ENCODE results near the gene ACVR1.
A peak's percentile ranks its signal among the peaks of the same experiment; 100 is the strongest.

Gene ACVR1

DNA sequence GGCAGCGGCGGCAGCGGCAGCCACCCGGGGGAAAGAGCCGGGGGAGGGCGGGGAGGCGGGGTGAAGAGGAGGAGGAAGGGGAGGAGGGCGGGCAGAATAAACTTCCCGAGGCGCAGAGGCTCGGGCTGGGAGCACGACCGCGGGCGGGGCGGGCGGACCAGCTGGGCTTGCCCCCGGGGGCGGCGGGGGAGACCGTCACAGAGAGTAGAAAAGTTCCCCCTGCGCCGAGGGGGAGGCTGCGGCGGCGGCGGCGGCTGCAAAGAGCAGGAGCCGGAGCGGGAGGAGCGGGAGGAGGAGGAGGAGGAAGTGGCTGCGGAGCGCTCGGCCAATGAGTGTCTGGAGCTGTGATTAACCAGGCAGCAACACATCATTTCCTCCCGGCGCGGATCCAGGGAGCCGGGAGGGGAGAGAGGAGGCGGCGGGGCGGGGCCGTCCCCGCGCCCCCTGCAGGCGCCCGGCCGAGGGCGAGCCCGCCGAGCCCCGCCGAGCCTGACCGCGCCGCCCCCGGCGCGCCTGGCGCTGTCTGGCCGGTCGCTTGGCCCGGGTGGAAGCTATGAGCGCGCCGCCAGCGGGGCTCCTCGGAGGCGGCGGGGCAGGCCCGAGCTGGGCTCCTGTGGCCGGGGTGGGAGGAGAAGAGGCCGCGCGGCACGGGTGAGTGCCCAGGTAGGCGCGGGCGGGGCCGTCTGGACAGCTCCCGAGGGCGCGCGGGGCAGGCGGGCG is at the start of gene ACVR1:
Gene ACVR1, minus strand, starts transcription at position 265 of the 720 bp plus-strand sequence. CDS start 76,837 bp downstream, outside the sequence.
- peak; percentile 97 for DNase-seq
- H3K36me3 ChIP-seq (replicated peaks) = no peaks in the 10 kb centered on the region
- peak within 1 kb of the TSS; percentile 69 for H3K27ac ChIP-seq
- in situ Hi-C loops (cut with HindIII; ENCODE audit: low pct_ligation_motif_present, low sequenced_read_pairs) = no loop called here
- peak within 1 kb of the TSS; percentile 82 for H3K4me3 ChIP-seq (ENCODE audit: low read depth, low read length)
- TF ChIP-seq, protein P1, sequence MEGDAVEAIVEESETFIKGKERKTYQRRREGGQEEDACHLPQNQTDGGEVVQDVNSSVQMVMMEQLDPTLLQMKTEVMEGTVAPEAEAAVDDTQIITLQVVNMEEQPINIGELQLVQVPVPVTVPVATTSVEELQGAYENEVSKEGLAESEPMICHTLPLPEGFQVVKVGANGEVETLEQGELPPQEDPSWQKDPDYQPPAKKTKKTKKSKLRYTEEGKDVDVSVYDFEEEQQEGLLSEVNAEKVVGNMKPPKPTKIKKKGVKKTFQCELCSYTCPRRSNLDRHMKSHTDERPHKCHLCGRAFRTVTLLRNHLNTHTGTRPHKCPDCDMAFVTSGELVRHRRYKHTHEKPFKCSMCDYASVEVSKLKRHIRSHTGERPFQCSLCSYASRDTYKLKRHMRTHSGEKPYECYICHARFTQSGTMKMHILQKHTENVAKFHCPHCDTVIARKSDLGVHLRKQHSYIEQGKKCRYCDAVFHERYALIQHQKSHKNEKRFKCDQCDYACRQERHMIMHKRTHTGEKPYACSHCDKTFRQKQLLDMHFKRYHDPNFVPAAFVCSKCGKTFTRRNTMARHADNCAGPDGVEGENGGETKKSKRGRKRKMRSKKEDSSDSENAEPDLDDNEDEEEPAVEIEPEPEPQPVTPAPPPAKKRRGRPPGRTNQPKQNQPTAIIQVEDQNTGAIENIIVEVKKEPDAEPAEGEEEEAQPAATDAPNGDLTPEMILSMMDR (IDR thresholded peaks at IDR 0.05; ENCODE audit: low read depth, low read length, missing control alignments) = no peak
- no peaks in the 10 kb centered on the region for H3K27me3 ChIP-seq (replicated peaks)

DNA sequence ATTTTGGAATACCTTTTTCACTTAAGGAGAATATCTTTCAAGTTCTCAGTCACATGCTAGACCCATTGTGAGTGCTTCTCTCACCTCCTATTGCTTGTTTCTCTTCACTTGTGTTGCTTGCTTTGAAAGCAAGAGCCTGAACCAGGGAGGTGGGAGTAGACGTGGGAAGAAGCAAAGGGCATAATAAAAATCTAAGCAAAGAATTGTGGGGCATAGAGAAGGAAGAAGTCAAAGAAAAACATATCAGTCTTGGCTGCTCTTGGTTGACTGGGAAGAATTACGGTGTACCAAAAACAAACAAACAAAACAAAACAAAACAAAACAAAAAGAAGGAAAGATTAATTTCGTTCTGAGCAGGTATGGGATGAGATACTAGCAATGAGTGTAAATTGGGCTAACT is 48.9 kb upstream of the ACVR1 start:
- no peaks in the 10 kb centered on the region for H3K36me3 ChIP-seq (replicated peaks)
- no peak for DNase-seq
- in situ Hi-C loops (cut with HindIII; ENCODE audit: low pct_ligation_motif_present, low sequenced_read_pairs) = no loop called here
- H3K27me3 ChIP-seq (replicated peaks) = no peaks in the 10 kb centered on the region
- TF ChIP-seq, protein P1 (IDR thresholded peaks at IDR 0.05; ENCODE audit: low read depth, low read length, missing control alignments) = no peak
- no peak overlapping the region for H3K4me3 ChIP-seq (ENCODE audit: low read depth, low read length)
- no peak overlapping the region for H3K27ac ChIP-seq

DNA sequence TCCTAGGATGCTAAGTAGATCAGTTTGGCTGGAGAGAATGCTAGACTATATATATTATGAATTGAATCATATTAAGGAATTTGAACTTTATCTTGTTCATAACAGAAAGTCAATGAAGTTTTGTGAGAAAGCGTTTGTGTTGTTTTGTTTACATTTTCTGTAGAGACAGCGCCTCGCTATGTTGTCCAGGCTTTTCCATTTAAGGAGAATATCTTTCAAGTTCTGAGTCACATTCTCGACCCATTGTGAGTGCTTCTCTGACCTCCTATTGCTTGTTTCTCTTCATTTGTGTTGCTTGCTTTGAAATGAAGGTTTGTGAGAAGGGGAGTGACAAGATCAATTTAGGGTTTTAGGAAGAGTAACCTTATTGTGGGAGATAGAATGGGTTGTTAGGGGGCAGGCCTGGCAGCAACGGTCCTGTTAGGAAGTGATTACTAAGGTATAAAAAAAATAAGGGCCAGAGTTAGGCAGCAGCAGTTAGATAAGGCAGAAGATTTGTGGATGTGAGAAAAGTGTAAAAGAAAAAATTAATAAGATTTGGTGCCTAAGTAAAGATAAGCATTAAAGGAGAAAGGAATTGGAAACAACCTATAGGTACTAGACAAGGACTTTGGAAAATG is 47.6 kb upstream of the ACVR1 start:
- TF ChIP-seq, protein P1 (IDR thresholded peaks at IDR 0.05; ENCODE audit: low read depth, low read length, missing control alignments) = no peak
- Histone ChIP-seq H3K36me3 (replicated peaks) (no peaks in the 10 kb centered on the region), H3K27ac (no peak overlapping the region), H3K4me3 (ENCODE audit: low read depth, low read length) (no peak overlapping the region), H3K27me3 (replicated peaks) (no peaks in the 10 kb centered on the region)
- DNase-seq = no peak
- in situ Hi-C loops (cut with HindIII; ENCODE audit: low pct_ligation_motif_present, low sequenced_read_pairs) = no loop called here

DNA sequence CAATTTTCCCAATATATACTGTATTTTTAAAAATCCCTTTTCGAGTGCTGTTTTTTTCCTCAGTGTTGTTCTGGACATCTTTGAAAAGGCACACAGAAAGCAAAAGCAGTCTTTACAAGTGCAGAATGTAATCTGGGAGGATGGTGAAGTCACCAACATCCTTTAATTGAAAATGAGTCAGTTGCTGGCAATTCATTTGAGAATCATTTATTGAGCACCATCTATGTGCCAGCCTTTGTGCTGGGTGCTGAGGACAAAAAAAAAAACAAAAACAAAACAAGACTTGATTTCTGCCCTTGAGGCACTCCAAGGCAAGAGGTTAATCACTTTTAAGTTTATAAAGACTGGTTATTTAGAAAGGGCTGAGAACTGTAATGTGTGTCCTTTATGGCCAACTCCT is 46.7 kb upstream of the ACVR1 start:
- Histone ChIP-seq H3K27me3 (replicated peaks) (no peaks in the 10 kb centered on the region), H3K4me3 (ENCODE audit: low read depth, low read length) (no peak overlapping the region), H3K27ac (no peak overlapping the region), H3K36me3 (replicated peaks) (no peaks in the 10 kb centered on the region)
- in situ Hi-C loops (cut with HindIII; ENCODE audit: low pct_ligation_motif_present, low sequenced_read_pairs) = no loop called here
- no peak for DNase-seq
- TF ChIP-seq, protein P1 (IDR thresholded peaks at IDR 0.05; ENCODE audit: low read depth, low read length, missing control alignments) = no peak

DNA sequence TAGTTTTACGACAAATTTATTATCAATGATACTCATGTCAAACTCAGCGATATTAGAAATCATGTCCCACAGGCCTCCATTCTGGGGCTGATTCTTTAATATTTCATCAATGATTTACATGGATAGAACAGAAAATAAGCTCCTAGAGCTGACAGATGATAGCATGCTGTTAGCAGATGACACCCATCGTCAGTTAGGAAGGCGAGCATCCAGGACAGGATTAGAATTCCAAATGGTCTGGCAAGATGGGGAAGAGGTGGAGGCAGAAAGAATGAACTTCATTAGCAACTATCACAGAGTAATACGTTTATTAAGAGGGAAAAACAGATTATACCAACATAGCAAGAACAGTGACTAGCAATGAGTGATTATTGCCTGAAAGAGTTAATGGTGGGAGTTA is 46.2 kb upstream of the ACVR1 start:
- DNase-seq = no peak
- TF ChIP-seq, protein P1 (IDR thresholded peaks at IDR 0.05; ENCODE audit: low read depth, low read length, missing control alignments) = no peak
- in situ Hi-C loops (cut with HindIII; ENCODE audit: low pct_ligation_motif_present, low sequenced_read_pairs) = no loop called here
- H3K27ac ChIP-seq = no peak overlapping the region
- H3K27me3 ChIP-seq (replicated peaks) = no peaks in the 10 kb centered on the region
- no peak overlapping the region for H3K4me3 ChIP-seq (ENCODE audit: low read depth, low read length)
- no peaks in the 10 kb centered on the region for H3K36me3 ChIP-seq (replicated peaks)
